Measurements from ENCODE around the gene MYB.

DNA sequence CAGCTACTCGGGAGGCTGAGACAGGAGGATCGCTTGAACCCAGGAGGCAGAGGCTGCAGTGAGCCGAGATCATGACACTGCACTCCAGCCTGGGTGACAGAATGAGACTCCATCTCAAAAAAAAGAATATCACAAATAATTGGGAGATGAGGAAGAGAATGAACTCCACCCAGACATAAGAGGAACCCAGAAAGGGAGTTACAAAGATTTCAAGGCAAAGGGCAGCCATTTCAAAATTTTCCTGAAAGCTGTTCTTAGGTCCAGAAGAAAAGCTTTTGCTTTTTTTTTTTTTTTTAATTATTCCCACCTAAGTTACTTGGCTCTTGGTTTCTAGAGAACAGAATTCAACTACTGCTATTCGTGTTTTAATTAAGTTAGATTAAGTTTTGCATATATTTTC lies 23.8 kb downstream of the MYB start:
- TF ChIP-seq, protein P1, sequence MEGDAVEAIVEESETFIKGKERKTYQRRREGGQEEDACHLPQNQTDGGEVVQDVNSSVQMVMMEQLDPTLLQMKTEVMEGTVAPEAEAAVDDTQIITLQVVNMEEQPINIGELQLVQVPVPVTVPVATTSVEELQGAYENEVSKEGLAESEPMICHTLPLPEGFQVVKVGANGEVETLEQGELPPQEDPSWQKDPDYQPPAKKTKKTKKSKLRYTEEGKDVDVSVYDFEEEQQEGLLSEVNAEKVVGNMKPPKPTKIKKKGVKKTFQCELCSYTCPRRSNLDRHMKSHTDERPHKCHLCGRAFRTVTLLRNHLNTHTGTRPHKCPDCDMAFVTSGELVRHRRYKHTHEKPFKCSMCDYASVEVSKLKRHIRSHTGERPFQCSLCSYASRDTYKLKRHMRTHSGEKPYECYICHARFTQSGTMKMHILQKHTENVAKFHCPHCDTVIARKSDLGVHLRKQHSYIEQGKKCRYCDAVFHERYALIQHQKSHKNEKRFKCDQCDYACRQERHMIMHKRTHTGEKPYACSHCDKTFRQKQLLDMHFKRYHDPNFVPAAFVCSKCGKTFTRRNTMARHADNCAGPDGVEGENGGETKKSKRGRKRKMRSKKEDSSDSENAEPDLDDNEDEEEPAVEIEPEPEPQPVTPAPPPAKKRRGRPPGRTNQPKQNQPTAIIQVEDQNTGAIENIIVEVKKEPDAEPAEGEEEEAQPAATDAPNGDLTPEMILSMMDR (conservative IDR thresholded peaks at IDR 0.05; ENCODE audit: low read length): no peak
- TF ChIP-seq EZH2phosphoT487 (IDR thresholded peaks at IDR 0.05; ENCODE audit: borderline replicate concordance): no peak
